Measurements from ENCODE around the gene CLIC5. TPM values are rescaled to one million over a fixed set of nuclear protein-coding genes. Genes with fewer than 3 reads are reported as not detected.

Gene CLIC5
- polyA plus RNA-seq, 3 donors = not detected

DNA sequence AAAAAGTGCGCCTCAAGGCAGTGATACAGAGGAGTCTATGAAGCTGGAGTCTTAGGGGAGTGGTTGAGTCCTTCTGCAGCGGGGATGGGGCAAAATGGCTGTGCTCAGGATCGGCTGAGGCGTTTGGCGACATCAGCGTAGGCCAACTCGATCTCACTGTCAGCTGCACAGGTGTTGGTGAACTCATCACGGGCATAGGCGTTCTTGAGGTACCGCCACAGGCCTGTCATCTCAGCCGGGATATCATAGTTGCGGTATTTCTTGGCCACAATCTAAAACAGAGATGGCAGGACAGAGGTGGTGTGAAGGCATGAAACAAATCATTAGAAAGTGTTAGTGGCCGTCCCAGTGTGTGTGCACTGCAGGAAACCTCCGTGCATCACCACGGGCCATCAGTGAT is 112.7 kb downstream of the CLIC5 start:
- Histone ChIP-seq H3K27ac (ENCODE audit: low read depth in 1 of 2, low read length in 2 of 2) (no peak overlapping the region), H3K4me2 (replicated peaks; ENCODE audit: extremely low read depth, low read length, poor library complexity, severe bottlenecking) (no peak overlapping the region), H3K9ac (ENCODE audit: insufficient read depth, low read length, poor library complexity, severe bottlenecking) (no peak overlapping the region), H3K9me3 (replicated peaks in 1 of 2; ENCODE audit: control insufficient read depth in 1 of 2, insufficient read depth in 1 of 2, low read length in 2 of 2) (no peaks in the 10 kb centered on the region), H3K36me3 (replicated peaks in 1 of 2; ENCODE audit: control insufficient read depth in 1 of 2, insufficient read depth in 2 of 2, low read length in 2 of 2) (no peaks in the 10 kb centered on the region), H3K4me1 (ENCODE audit: control insufficient read depth in 1 of 2, insufficient read depth in 2 of 2, low read length in 2 of 2) (no peaks in the 10 kb centered on the region), H2AFZ (ENCODE audit: insufficient read depth, low read depth, low read length, poor library complexity, severe bottlenecking) (no peak overlapping the region), H4K20me1 (ENCODE audit: insufficient read depth, low read length) (no peaks in the 10 kb centered on the region), H3K79me2 (ENCODE audit: insufficient read depth, low read length) (no peaks in the 10 kb centered on the region), H3K4me3 (replicated peaks in 1 of 3; ENCODE audit: low read depth in 2 of 3, low read length in 3 of 3) (no peak overlapping the region), H3K27me3 (ENCODE audit: control insufficient read depth in 2 of 2, insufficient read depth in 2 of 2, low read length in 2 of 2) (no peaks in the 10 kb centered on the region)
- TF ChIP-seq, protein P1, sequence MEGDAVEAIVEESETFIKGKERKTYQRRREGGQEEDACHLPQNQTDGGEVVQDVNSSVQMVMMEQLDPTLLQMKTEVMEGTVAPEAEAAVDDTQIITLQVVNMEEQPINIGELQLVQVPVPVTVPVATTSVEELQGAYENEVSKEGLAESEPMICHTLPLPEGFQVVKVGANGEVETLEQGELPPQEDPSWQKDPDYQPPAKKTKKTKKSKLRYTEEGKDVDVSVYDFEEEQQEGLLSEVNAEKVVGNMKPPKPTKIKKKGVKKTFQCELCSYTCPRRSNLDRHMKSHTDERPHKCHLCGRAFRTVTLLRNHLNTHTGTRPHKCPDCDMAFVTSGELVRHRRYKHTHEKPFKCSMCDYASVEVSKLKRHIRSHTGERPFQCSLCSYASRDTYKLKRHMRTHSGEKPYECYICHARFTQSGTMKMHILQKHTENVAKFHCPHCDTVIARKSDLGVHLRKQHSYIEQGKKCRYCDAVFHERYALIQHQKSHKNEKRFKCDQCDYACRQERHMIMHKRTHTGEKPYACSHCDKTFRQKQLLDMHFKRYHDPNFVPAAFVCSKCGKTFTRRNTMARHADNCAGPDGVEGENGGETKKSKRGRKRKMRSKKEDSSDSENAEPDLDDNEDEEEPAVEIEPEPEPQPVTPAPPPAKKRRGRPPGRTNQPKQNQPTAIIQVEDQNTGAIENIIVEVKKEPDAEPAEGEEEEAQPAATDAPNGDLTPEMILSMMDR (IDR thresholded peaks at IDR 0.05) = no peak
- 98% methylated on average over 13 of the region's 15 CpGs for WGBS (ENCODE audit: insufficient coverage)
- H3K36me3 Mint-ChIP-seq = no peaks in the 10 kb centered on the region
- no peak overlapping the region for H3K27ac Mint-ChIP-seq
- no peak for DNase-seq
- peaks cover 0 to 10% (median 2%) of the 10 kb centered on the region in 7 donors for H3K9me3 Mint-ChIP-seq
- H3K4me3 Mint-ChIP-seq = no peak overlapping the region
- H3K4me1 Mint-ChIP-seq = peaks cover under 1% of the 10 kb centered on the region
- H3K27me3 Mint-ChIP-seq (ENCODE audit: low read depth in 3 of 3) = peaks cover 0 to 3% (median 0%) of the 10 kb centered on the region in 3 donors
- intact Hi-C loops (cut with micrococcal nuclease) = no loop called here

DNA sequence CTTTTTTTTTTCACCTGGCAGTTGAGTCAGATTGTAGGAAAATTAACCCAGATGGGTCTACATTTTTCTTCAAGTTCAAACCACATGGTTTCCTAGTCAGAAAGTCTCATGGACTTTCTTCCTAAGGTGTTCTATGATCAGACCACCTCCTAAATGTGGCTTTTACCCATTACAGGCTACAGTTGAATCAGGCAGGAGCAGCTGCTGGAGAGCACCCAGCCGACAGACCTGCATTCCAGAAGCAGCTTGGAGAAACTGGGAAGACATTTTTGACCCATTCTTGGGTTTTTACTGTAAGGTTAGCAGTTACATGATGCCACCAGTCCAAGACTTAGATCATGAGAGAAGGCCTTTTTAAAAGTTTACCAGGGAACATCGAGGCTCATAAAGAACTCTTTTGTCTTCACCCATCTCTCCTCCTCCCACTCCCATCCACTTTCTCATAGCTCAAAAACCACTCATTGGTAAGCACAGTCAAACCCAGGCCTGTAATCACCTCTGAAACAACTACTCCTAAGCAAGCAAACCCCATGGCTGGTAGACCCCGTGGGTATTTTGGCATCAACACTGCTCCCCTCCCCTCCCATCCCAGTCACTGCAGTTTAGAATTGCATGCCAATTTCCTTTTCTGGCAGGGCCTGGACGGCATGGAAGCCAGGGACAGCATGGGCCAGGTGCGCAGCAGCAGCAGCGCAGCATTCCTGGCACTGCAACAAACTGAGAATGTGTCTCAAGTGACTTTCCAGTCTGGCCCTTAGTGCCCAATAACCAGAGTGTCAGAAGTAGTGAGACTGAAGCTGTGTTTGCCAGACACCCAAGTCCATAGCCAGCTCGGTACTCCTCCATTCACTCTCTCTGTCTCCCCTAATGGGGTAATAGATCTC is 113.7 kb downstream of the CLIC5 start:
- WGBS (ENCODE audit: insufficient coverage) = 93% methylated on average over 4 of the region's 7 CpGs
- peaks cover 9% of the 10 kb centered on the region for H3K4me1 Mint-ChIP-seq
- intact Hi-C loops (cut with micrococcal nuclease) = no loop called here

More for the DNA sequence above, 113.7 kb downstream of the CLIC5 start:
- Histone ChIP-seq H4K20me1 (ENCODE audit: insufficient read depth, low read length) (no peaks in the 10 kb centered on the region), H3K9ac (ENCODE audit: insufficient read depth, low read length, poor library complexity, severe bottlenecking) (no peak overlapping the region), H3K79me2 (ENCODE audit: insufficient read depth, low read length) (no peaks in the 10 kb centered on the region), H3K27me3 (ENCODE audit: control insufficient read depth in 2 of 2, insufficient read depth in 2 of 2, low read length in 2 of 2) (no peaks in the 10 kb centered on the region), H2AFZ (ENCODE audit: insufficient read depth, low read depth, low read length, poor library complexity, severe bottlenecking) (no peak overlapping the region), H3K36me3 (replicated peaks in 1 of 2; ENCODE audit: control insufficient read depth in 1 of 2, insufficient read depth in 2 of 2, low read length in 2 of 2) (no peaks in the 10 kb centered on the region), H3K9me3 (replicated peaks in 1 of 2; ENCODE audit: control insufficient read depth in 1 of 2, insufficient read depth in 1 of 2, low read length in 2 of 2) (no peaks in the 10 kb centered on the region), H3K27ac (ENCODE audit: low read depth in 1 of 2, low read length in 2 of 2) (no peak overlapping the region), H3K4me3 (replicated peaks in 1 of 3; ENCODE audit: low read depth in 2 of 3, low read length in 3 of 3) (no peak overlapping the region), H3K4me2 (replicated peaks; ENCODE audit: extremely low read depth, low read length, poor library complexity, severe bottlenecking) (no peak overlapping the region), H3K4me1 (ENCODE audit: control insufficient read depth in 1 of 2, insufficient read depth in 2 of 2, low read length in 2 of 2) (peaks cover 0 to under 1% of the 10 kb centered on the region in 2 donors)
- Mint-ChIP-seq H3K36me3 (no peaks in the 10 kb centered on the region), H3K27me3 (ENCODE audit: low read depth in 3 of 3) (peaks cover 0 to 5% (median 2%) of the 10 kb centered on the region in 3 donors), H3K9me3 (peaks cover 0 to 9% (median 2%) of the 10 kb centered on the region in 7 donors), H3K27ac (no peak overlapping the region), H3K4me3 (no peak overlapping the region)
- TF ChIP-seq, protein P1 (IDR thresholded peaks at IDR 0.05) = no peak
- DNase-seq = no peak

Data from CD14-positive monocyte (primary cell).